ENCODE results near the gene FLT4.

GRCh38 chr5:180643191-180643851 is 6.1 kb downstream of the FLT4 start:
- TF ChIP-seq, protein P1, sequence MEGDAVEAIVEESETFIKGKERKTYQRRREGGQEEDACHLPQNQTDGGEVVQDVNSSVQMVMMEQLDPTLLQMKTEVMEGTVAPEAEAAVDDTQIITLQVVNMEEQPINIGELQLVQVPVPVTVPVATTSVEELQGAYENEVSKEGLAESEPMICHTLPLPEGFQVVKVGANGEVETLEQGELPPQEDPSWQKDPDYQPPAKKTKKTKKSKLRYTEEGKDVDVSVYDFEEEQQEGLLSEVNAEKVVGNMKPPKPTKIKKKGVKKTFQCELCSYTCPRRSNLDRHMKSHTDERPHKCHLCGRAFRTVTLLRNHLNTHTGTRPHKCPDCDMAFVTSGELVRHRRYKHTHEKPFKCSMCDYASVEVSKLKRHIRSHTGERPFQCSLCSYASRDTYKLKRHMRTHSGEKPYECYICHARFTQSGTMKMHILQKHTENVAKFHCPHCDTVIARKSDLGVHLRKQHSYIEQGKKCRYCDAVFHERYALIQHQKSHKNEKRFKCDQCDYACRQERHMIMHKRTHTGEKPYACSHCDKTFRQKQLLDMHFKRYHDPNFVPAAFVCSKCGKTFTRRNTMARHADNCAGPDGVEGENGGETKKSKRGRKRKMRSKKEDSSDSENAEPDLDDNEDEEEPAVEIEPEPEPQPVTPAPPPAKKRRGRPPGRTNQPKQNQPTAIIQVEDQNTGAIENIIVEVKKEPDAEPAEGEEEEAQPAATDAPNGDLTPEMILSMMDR (IDR thresholded peaks at IDR 0.05; ENCODE audit: insufficient read depth, low read depth, low read length), result no peak
- no peak for TF ChIP-seq EZH2 (IDR thresholded peaks at IDR 0.05; ENCODE audit: insufficient read depth, low read length)

Measured in astrocyte (in vitro differentiated cells and primary cell).